Measurements from ENCODE around the gene CAV3.

Gene CAV3

GRCh38 chr3:8793242-8793641, 59.6 kb downstream of the CAV3 start:
- H3F3A ChIP-seq (ENCODE audit: insufficient read depth) = no peaks in the 10 kb centered on the region
- no peak overlapping the region for H3K9ac ChIP-seq (ENCODE audit: low read length)
- no peaks in the 10 kb centered on the region for H4K20me1 ChIP-seq (ENCODE audit: low read depth, low read length)
- H2AFZ ChIP-seq (ENCODE audit: low read depth, low read length, severe bottlenecking) = no peak overlapping the region
- H3K27ac ChIP-seq (ENCODE audit: low read depth, low read length) = no peak overlapping the region
- H3K36me3 ChIP-seq (ENCODE audit: low read length) = no peaks in the 10 kb centered on the region
- TF ChIP-seq EZH2phosphoT487 (conservative IDR thresholded peaks at IDR 0.05; ENCODE audit: low read length) = no peak
- TF ChIP-seq, protein P1, sequence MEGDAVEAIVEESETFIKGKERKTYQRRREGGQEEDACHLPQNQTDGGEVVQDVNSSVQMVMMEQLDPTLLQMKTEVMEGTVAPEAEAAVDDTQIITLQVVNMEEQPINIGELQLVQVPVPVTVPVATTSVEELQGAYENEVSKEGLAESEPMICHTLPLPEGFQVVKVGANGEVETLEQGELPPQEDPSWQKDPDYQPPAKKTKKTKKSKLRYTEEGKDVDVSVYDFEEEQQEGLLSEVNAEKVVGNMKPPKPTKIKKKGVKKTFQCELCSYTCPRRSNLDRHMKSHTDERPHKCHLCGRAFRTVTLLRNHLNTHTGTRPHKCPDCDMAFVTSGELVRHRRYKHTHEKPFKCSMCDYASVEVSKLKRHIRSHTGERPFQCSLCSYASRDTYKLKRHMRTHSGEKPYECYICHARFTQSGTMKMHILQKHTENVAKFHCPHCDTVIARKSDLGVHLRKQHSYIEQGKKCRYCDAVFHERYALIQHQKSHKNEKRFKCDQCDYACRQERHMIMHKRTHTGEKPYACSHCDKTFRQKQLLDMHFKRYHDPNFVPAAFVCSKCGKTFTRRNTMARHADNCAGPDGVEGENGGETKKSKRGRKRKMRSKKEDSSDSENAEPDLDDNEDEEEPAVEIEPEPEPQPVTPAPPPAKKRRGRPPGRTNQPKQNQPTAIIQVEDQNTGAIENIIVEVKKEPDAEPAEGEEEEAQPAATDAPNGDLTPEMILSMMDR (IDR thresholded peaks at IDR 0.05; ENCODE audit: insufficient read depth, low read length, poor library complexity, severe bottlenecking) = no peak
- H3K4me3 ChIP-seq (ENCODE audit: insufficient read depth, low read length, poor library complexity, severe bottlenecking) = no peak overlapping the region
- no peaks in the 10 kb centered on the region for H3K27me3 ChIP-seq (ENCODE audit: low read length)
- H3K79me2 ChIP-seq (ENCODE audit: insufficient read depth, low read length) = no peaks in the 10 kb centered on the region
- no peak overlapping the region for H3K4me2 ChIP-seq (ENCODE audit: low read depth, low read length, poor library complexity, severe bottlenecking)
- no peaks in the 10 kb centered on the region for H3K9me3 ChIP-seq (ENCODE audit: insufficient read depth, low read length)
- no peaks in the 10 kb centered on the region for H3K9me2 ChIP-seq (replicated peaks; ENCODE audit: insufficient read depth, low read length)

- no peak overlapping the region for H3K27ac ChIP-seq (ENCODE audit: low read depth, low read length)
- no peaks in the 10 kb centered on the region for H4K20me1 ChIP-seq (ENCODE audit: low read depth, low read length)
- H3F3A ChIP-seq (ENCODE audit: insufficient read depth) = no peaks in the 10 kb centered on the region
- no peak overlapping the region for H3K4me3 ChIP-seq (ENCODE audit: insufficient read depth, low read length, poor library complexity, severe bottlenecking)
- H3K9ac ChIP-seq (ENCODE audit: low read length) = no peak overlapping the region
- H3K79me2 ChIP-seq (ENCODE audit: insufficient read depth, low read length) = no peaks in the 10 kb centered on the region
- no peak overlapping the region for H3K4me2 ChIP-seq (ENCODE audit: low read depth, low read length, poor library complexity, severe bottlenecking)
- H3K36me3 ChIP-seq (ENCODE audit: low read length) = no peaks in the 10 kb centered on the region
- no peaks in the 10 kb centered on the region for H3K9me2 ChIP-seq (replicated peaks; ENCODE audit: insufficient read depth, low read length)
- no peak overlapping the region for H2AFZ ChIP-seq (ENCODE audit: low read depth, low read length, severe bottlenecking)
- TF ChIP-seq EZH2phosphoT487 (conservative IDR thresholded peaks at IDR 0.05; ENCODE audit: low read length) = no peak
- TF ChIP-seq, protein P1 (IDR thresholded peaks at IDR 0.05; ENCODE audit: insufficient read depth, low read length, poor library complexity, severe bottlenecking) = no peak
- no peaks in the 10 kb centered on the region for H3K9me3 ChIP-seq (ENCODE audit: insufficient read depth, low read length)
- H3K27me3 ChIP-seq (ENCODE audit: low read length) = no peaks in the 10 kb centered on the region
Measured at GRCh38 chr3:8794247-8794646, 60.6 kb downstream of the CAV3 start.
